Medulla oblongata (tissue), 1 donor: Measurements from ENCODE around the gene C5orf63.
"Not testable (repeated sequence)": the region's sequence is repeated elsewhere in the genome, so short reads cannot be mapped to it uniquely, and the experiment has no call there.

ENCODE experiments used
- DNase-seq: peaks from one replicate; pipeline ENCODE4 v3.0.0-alpha.2; 2015; ENCODE audit errors: extremely low spot score

Gene C5orf63

GRCh38 chr5:127008300-127008975 is 64.9 kb downstream of the C5orf63 start:
- DNase-seq: no peak

GRCh38 chr5:127007522-127007921 is 65.8 kb downstream of the C5orf63 start:
- no peak for DNase-seq

- DNase-seq: no peak
These were observed 66.6 kb downstream of the C5orf63 start for GRCh38 chr5:127006744-127007143.

GRCh38 chr5:127005282-127005681 is 68.0 kb downstream of the C5orf63 start:
- DNase-seq: not testable (repeated sequence)

GRCh38 chr5:127004721-127005120 is 68.6 kb downstream of the C5orf63 start:
- no peak for DNase-seq

- no peak for DNase-seq
These were observed 69.4 kb downstream of the C5orf63 start for GRCh38 chr5:127003798-127004495.

- no peak for DNase-seq
These were observed 70.9 kb downstream of the C5orf63 start for GRCh38 chr5:127002390-127002789.

GRCh38 chr5:127001621-127002296 is 71.5 kb downstream of the C5orf63 start:
- no peak for DNase-seq
